Glomerular endothelial cell (primary cell): ENCODE data around the gene FCN2. TPM values are rescaled to one million over a fixed set of nuclear protein-coding genes. Genes with fewer than 3 reads are reported as not detected.

Experiments used
- DNase-seq: peaks from one replicate; pipeline ENCODE4 v3.0.0-alpha.2; 2011; ENCODE audit warnings: low read depth, low spot score; ENCODE audit errors: extremely low read depth
- total RNA-seq: library from RNA; depleted of rRNA; stranded (reverse); fragments of >200 nt; gene quantifications from 2 replicates; pipeline ENCODE4 v1.2.3, GENCODE V29; 2015

The FCN2 gene
- total RNA-seq, 1 donor from 2014 or later, result not detected

DNA sequence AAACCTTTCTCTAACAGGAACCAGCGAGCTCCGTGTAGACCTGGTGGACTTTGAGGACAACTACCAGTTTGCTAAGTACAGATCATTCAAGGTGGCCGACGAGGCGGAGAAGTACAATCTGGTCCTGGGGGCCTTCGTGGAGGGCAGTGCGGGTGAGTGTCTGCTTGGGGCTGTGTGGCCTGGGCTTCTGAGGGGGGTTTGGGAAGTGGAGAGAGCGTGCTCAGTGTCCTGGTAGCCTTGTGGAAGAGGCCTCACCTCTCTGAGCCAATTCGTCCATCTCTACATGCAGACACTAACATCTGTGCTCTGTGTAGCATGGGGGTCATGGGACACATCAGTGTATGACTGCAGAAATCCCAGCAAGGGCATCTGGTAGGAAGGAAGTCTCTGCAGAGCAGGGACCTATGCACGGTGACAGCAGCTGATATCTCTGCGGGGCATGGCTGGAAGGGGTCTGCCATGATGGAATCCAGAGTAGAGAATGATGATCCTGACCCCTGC lies 5.9 kb downstream of the FCN2 start:
- DNase-seq, result no peak

- no peak for DNase-seq
These were observed 6.6 kb downstream of the FCN2 start for GRCh38 chr9:134887219-134887618.

DNA sequence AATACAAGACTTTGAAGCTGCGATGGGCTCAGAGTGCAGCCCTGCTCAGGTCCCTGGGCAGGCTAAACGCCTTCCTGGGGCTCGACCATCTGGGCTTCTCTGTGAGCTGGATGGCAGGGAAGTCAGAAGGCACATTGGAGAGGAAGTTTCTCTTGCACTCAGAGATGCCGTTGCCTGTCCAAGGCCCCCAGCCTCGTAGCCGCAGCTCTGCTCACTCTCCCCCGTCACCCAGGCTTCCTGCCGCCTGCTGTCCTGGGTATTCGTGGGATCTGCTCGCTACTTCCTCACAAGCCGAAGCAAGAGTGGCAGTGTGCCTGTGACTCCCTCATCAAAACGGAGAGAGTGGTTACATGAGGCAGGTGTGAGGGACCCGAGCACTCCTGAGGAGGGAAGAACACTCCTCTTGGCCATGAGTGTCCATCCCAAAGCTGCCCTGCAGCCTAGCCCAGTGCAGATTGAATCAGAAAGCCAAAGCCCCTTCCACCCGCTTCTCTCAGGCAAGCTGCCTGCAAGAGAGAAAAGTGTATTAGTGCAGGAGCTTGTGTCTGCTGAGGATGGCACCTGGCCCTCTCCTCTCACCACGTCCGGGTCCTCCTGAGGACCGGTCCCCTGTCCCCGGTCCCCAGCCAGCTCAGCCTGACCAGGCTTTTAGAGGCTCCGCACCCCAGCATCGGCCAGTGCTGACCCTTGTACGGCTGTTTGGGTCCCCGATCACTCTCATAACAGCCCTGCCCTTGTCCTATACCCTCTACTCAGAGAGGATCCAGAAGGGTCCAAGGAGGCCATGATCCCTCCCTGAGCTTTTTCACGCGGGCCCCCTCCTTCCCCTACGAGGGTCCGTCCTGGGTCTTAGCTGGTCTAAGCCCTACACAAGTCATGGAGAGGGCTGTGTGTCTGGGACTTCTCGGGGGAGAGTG lies 7.3 kb downstream of the FCN2 start:
- DNase-seq, result no peak

- no peak for DNase-seq
These were observed 8.1 kb downstream of the FCN2 start for GRCh38 chr9:134888603-134889190.

DNA sequence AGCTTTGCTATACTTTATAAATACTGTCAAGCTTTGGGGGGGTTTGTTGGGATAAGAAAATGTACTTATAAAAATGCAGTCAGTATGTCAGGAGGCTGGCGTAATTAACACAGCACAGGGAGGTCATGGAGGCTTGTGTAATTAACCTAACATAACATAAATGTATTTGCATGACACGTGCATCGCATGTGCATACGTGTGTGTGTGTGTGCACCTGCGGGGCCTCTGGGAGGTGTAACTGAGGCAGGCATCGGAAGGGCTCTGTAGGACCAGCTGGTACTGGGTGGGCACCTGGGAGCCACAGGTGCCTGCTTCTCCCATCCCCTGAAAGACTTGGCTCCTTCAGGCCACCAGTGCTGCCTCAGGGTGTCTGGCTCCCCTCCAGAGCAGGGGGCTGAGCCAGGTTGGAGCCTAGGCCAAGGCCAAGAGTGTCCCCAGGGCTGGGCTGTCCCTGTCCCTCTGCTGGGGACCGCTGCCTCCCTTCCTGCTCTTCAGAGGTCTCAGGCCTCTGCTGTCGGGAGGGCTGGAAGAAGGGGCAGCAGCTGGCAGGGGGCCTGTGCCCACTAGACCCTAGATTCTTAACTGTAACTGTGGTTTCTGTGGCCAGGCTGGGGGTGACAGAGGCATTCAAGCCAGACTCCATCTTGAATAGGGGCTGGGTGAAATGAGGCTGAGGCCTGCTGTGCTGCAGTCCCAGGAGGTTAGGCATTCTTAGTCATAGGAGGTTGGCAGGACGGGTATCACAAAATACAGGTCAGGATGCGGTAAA lies 9.0 kb downstream of the FCN2 start:
- no peak for DNase-seq

DNA sequence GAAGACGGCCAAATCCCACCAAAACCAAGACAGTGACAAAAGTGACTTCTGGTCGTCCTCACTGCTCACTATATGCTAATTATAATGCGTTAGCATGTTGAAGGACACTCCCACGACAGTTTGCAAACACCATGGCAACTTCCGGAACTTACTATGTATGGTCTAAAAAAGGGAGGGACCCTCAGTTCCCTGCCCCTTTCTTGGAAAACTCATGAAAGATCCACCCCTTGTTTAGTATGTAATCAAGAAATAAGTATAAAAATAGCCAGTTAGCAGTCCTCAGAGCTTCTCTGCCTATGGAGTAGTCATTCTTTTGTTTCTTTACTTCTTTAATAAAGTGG lies 9.5 kb downstream of the FCN2 start:
- no peak for DNase-seq

- no peak for DNase-seq
These were observed 10.4 kb downstream of the FCN2 start for GRCh38 chr9:134891053-134891452.

GRCh38 chr9:134891713-134892112 lies 11.1 kb downstream of the FCN2 start:
- no peak for DNase-seq

DNA sequence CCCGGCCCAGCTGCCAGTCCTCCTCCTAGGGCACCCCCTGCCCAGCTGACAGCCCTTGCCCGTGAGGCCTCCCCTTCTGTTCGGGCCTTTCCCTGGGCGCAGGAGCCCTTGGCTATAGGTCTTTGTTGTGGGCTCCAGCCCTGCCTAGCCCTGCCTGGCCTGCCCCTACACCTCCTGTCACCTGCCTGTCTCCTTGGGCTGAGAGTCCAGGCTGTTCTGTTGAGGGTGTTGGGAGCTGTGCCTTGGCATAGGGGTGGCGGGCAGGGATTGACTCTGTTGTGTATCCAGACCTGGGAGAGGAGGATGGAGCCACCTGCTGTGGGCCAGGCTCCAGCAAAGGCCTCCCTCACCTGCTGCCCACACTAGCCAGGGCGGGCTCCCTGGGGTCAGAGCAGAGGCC lies 11.6 kb downstream of the FCN2 start:
- DNase-seq, result no peak

- no peak for DNase-seq
These were observed 12.3 kb downstream of the FCN2 start for GRCh38 chr9:134892820-134893420.

DNA sequence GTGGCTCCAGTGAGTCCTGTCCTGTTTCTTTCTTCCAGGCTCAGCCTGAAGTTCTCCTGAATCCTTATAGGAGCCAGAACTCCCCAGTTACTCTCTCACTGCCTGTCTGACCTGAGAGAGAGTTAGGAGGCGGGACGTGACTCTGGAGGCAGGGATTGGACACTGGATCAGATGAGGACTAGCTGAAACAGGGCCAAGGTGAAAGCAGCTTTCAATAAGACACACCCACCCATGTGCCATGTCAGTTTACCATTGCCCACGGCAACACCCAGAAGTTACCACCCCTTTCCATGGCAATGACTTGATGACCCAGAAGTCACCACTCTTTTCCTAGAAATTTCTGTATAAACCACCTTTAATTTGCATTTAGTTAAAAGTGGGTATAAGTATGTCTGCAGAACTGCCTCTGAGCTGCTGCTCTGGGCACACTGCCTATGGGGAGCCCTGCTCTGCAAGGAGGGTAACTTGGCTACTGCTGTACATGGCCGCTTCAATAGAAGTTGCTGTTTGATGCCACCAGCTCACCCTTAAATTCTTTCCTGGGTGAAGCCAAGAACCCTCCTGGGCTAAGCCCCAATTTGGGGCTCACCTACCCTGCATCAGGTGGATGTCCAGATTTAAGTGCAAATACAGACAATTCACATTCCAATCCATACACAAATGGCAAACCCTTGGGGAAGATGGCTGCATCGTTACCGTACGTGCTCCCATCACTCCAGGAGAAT lies 13.7 kb downstream of the FCN2 start:
- no peak for DNase-seq

GRCh38 chr9:134895097-134895496 lies 14.5 kb downstream of the FCN2 start:
- DNase-seq, result no peak

DNA sequence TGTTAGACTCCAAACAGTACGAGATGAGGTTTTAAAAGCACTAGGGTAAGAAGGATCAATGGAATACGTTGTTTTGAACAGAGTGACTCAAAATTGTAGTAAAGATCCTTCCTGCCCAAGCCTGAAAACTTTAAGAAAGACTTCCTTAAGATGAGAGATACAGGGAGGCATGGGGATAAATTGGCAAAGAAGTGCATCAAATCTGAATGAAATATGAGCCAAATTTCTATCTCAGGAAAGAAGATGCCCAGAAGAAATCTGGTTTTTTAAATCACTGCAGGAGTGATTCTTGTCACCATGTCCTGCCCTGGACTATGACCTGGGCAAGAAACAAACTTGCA lies 14.9 kb downstream of the FCN2 start:
- no peak for DNase-seq

DNA sequence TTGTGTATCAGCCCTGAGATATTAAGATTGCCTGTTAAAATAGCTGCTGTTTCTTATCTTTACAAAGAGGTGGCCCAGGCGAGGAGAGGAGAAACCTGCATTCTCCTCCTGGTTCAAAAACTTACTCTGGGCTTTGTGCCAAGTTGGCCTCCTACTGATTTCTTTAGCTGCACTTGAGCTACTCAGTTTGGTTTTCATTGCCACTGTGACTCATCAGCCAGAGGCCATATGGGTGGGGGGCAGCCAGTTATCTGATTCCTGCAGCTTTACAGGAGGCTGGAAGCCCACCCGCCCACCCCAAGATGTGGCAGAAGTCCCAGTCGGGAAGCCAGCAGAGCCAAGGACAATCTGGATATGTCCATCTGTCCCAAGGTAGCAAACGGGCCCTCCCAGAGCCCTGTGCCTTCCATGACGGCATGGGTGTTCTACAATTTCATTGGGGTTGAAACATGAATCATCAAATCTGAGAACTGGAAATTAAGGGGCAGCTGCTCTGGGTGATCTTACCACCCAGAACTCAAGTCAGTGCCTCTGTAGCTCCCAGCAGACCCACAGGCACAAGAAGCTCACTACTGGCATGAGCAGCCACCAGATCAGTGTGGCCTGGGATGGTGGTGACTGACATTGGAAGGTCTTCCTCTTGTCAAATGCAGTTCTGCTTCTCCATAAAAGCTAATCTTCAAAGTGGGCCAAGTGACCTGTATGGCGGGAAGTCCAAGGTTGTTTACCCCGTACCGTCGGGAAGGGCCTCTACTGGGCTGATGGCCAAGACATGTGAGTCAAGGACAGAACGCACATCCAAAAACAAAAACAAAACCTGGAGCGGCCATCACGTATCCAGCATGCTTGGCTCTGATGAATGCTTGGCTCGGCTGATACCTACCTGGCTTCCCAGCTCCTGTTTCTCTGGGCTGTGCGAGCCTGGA lies 15.6 kb downstream of the FCN2 start:
- peak; percentile 54 for DNase-seq

DNA sequence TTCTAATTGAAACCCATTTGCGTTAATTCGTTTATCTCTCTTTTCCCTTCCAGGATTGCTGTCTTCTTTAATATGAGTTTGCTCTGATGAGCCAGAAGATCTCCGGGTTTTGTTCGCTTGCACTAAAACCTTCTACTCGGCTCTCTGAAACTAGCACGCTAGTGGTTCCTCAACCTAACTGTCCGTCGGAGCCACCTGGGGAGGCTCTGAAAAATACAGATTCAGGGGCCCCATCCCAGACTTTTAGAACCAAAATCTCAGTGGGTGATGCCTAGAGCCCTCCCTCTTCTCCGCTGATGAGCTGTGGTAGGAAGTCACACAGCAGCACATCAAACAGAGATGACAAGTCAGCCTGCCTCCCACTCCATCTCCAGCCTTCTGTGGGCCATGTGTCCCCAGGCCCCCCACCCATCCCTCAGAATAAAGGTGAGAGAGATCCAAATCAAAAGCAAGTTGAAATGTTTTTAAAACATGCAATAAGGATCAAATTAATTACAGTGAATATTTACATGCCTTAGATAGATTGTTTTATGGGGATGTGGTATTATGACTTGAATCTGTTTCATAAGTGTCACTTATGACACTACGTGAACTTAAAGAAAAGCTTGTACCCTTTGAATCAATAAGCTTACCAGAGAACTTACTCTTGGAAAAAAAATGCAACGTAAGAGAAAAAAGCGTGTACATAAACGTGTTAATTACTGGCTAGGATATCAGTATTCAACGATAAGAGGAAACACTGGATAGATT lies 16.4 kb downstream of the FCN2 start:
- no peak for DNase-seq

- DNase-seq, result no peak
These were observed 17.1 kb downstream of the FCN2 start for GRCh38 chr9:134897584-134898170.

DNA sequence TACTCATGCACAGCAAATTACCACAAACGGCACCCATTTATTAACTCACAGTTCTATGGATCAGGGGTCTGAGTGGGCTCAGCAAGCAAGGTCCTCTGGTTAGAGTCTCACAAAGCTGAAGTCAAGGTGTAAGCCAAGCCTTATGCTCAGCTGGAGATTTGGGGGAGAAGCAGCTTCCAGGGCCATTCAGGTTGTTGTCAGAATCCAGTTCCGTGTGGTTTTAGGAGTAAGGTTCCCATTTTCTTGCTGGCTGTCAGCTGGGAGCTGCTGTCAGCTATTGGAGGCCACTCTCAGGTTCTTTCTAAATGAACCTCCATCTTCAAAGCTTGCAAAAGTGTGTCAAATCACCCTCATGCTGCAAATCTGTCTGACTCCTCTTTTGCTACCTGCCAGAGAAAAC lies 17.7 kb downstream of the FCN2 start:
- no peak for DNase-seq

- DNase-seq, result no peak
These were observed 18.6 kb downstream of the FCN2 start for GRCh38 chr9:134899168-134899567.
